HG03575 (cell line): ENCODE data around the gene TES.

ENCODE experiments used
- ATAC-seq: cut with Tn5 transposase; IDR thresholded peaks from one replicate; pipeline ENCODE4 v1.9.1; 2021; ENCODE audit not compliant: unreplicated experiment, insufficient number of reproducible peaks, low FRiP score; ENCODE audit errors: extremely low read depth

TES gene

DNA sequence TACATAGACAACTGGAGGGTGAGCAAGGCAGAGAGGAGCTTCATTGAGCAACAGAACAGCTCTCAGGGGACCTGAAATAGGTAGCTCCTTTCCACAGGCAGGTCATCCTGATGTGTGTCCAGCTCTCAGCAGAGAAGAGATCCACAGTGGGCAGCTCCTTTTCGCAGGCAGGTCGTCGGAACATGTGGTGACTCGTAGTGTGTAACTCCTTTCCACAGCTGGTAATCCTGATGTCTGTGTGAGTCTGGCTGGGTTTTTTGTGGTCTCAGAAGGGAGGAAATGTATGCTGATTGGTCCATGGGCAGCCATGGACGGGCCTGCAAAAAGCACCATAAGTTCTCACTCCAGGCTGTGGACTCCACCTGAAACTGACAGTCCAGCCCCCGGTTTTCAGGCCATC lies 24.4 kb upstream of the TES start:
- no peak for ATAC-seq

DNA sequence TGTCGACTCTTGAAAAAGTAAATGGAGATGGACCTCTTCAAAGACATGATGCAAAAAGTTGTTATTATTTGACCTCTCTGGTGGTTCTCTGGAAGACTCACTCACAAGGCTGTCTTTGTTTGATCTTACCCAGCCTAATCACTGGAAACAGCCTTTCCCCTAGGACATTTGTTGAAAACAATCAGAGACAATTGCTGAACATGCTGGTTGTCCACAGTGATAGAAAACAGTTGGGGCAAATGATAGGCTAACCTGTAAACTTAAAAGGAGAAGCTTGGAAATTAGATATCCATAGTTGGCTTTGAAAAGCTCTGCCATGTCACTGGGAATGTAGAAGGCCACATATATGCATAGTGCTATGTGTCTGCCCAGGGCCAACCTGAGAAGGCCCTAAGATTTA lies 22.9 kb upstream of the TES start:
- ATAC-seq, result no peak

DNA sequence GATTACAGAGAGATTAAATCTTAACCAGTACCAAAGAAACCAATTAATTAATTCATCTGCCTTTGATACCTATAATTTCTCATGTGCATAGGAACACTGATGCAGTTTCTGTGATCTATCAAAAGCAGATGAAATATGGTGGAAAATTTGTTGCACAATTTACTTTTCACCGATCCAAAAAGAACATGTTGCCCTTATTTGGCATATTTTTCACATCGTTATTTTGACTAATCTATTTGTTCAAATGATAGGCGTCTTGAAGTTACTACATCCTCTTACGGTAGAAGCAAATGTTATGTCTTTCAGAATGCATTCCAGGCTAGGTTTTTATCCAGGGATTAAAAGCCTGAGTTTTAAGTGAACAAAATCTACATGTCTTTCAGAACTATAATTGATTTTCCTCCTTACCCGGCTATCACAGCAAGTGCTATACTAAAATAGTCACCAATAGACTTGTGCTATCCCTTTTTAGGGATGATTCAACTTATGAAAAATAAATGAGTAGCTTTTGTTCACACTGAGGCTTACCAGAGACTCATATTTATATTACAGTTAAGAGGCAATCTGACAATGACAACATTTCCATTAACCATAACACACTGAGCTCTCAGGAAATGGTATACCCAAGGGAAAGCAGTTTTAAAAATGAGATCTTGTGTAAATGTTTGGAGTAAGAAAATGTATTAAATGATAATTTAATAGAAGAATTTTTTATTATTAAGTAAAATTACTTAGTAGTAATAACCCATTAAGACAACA lies 16.8 kb upstream of the TES start:
- ATAC-seq, result no peak

DNA sequence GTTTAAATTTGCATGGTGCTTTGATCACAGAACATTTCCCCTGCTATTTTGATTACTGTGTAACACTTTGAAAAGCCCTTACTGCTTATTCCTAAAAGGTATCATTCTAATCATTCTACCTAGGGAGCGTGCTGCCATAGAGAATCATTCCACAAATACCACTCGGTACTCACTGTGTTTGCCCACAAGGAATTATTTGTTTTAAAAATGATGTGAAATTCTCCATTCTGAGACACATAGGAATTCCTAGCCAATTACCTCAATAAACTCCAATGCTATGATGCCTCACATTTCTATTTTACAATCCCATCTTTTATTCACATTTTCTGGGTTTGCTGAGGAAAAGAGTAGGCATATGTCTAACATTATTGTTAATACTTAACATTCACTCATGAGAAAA lies 16.2 kb upstream of the TES start:
- ATAC-seq, result no peak

DNA sequence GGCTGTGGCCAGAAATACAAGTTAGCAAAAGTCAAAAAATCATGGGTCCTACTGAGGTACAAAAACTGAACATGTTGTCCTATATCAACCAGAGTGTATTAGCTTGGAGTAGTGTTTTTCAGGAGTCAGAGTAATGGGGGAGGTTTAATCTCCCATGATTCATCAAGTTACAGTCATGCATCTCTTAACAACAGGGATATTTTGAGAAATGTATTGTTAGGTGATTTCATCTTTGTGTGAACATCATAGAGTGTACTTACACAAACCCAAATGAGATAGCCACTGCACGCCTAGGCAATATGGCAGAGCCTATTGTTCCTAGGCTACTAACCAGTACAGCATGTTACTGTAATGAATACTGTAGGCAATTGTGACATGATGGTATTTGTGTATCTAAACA lies 14.9 kb upstream of the TES start:
- no peak for ATAC-seq

DNA sequence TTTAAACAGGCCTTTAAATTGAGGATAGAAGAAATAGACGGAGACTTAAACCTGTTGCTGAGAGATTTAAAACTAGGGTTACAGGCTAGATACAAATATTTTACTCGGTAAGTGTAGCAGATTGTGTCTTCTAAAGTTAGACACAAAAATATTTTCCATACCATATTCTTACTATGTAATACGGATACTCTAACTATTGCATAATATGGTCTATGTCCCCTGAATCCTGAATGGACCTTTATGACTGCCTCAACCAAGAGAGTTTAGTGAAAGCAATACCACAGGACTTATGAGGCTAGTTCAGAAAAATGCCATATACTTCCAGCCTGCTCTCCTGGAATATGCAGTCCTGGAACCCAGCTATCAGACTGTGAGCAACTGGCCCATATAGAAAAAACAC lies 13.4 kb upstream of the TES start:
- no peak for ATAC-seq

DNA sequence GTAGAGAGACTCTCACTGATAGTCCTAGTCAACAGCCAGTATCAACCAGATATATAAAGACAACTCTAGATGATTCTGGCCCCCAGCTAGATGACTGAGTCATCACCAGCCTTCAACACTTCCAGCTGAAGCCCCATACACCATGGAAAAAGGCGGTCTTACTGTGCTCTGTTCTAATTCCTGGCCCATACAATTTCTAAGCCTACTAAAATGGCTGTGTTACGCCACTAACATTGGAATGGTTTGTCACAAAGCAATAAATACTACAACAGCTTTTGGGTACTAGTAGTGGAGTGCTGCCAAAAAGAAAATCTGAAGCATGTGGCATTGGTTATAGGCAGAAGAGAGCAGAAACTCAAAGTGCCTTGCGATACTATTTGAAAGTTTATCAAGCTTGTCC lies 13.0 kb upstream of the TES start:
- ATAC-seq, result no peak

DNA sequence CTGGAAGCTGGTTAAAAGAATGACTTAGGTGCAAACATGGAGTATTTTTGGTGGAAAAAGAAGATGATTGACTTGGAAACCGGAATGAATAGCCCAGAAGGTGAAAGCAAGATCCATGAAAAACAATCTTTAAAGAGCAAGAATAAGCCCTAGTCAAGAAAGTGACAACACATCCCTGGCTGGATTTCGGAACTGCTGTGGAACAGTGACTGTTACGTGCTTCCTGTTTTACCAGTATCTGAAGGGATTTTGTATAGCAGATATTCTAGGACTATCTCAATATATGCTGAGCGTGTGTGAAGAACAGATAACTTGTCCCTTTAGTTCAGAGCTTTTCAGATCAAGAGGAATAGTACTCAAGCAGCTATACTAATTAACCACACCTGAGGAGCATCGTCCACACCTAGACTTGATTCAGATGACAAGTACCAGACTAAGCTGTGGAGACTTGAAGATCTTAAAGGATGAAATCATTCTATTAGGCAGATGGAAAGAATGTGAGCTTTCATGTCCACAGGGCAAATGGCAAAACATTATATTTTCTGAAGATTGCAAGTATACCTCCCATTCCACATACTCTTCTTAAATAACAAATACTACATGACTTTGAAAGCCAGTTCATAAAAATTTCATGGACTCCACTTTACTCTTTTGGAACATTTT lies 11.5 kb upstream of the TES start:
- ATAC-seq, result no peak

DNA sequence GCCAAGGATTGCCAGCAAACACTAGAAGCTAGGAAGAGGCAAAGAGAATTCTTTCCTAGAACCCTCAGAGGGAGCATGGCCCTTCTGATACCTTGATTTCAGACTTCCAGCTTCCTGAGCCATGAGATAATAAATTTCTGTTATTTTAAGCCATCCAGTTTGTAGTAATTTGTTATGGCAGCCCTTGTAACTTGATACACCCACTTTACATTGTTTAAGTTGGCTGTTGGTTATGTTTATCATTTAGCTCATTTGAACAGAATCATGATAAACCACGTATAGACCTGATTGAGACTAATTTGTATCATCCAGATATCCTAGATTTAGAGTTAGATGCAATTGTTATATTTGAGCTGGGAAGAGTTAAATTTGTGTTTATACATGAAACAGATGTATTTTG lies 9.4 kb upstream of the TES start:
- no peak for ATAC-seq

DNA sequence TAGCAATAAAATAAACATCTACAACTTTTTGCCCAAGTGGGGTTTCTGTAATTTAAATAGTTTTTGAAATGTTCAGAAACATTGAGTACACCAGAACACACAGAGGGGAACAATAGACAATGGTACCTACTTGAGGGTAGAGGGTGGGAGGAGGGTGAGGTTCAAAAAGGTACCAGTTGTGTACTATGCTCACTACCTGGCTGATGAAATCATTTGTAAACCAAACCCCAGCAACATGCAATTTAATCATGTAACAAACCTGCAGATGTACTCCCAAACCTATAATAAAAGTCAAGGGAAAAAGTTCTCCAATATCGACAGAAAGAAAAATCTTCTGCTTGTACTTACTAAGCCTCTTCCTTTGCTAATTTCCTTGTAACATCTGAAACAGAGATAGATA lies 4.2 kb upstream of the TES start:
- no peak for ATAC-seq

DNA sequence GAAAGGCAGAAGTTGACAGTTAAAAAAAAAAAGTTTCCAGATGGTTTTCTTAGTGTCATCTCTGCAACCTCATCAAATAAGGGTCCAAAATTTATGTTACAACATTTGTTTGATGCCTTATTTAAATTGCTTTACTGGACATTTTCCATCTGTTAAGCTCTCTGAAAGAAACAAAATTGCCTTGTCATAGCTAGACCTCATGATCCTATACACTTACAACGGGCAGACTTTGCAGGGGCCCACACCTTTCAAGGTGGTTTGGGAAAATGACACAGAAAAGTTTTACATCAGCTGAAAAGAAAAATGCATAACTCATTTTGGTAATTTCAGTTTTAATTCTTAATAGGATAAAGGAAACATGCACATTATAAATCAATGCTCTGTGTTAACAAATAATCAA lies 1.4 kb upstream of the TES start:
- ATAC-seq, result no peak

DNA sequence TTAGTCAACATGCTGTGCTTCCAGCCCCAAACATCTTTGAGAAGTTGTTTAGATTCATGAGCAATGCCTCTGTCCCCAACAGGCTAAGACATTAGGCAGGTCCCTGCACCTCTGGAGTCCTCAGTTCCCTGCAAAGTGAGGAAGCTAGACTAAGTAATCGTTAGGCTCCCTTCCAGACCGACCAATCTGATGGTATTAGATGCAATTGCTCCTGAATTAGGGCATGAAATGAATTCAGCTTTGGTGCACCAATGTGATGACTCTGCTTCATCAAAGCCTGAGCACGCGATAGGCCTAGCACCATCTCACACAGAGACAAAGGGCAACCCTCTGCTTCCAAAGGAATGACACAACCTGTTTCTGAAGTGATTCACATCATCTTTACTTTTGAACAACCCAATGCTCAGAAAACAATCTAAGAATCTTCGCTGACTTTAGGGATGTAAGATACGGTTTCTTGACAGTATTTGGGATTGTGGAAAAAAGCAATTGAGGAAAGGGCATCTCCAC lies 723 bp upstream of the TES start:
- ATAC-seq, result no peak

DNA sequence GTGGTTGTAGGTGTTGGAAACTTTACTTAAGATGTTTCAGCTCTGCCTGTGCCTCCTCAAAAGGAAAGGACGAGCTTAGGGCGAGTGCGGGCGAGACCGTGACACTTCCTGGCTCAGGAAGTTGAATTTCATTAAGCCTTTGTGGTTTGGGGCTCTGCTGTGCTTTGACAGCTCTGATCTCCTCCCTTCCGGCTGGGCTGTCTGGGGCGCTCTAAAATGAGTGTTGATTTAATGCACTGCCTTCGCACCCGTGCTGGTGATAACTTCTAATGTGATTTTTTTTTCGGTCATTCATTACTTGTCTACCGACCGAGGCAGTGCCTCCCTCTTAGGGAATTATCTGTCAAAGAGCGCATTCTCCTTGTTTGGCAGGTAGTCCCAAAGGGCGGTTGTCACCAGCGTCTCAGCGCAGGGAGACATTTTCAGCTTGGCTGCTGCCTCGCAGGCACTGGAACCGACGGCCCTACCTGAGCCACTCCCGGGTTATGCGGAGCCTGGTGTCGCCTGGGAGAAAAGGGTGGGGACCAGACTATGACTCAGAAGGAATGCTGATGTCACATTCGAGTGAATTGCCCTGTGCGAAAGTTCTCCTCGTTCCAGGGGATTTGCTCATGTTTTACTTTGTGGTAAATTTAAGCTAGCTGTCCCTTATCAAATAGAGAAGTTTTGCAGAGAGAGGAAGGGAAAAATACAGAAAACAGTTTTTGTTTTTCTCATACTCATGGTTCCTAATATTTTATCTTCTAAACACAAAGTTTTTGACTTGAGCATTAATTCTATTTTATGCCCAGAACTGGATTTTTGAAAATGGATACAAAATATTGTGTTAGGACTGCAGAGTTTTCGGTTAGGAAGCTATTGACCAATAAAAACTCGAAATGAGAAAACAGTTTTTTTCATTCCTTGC lies 920 bp downstream of the TES start:
- ATAC-seq, result peak; percentile 67

DNA sequence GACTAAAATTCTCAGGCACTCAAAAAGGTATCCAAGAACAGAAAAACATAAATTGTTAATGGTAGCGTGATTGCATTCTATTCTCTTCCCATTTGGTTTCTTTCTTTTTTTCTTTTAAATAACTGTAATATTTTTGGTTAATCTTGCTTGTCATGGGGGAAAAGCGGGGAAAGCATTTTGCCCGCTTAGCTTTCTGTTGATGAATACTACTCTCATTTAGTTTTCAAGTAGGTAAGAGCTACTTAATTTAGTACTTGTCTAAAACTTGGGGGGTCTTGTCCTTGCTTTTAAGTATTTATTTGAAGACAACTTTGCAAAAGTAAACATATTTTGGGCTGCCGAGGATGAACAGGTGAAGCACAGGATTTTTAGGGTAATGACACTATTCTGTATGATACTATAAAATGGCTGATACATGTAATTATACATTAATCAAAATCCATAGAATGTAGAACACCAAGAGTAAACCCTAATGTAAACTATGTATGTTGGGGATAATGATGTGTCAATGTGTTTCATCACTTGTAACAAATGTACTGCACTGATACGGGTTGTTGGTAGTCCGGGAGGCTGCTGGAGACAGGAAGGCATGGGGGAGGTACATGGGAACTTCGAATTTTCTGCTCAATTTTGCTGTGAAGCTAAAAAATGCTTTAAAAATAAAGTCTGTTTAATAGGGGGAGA lies 1.7 kb downstream of the TES start:
- ATAC-seq, result no peak

DNA sequence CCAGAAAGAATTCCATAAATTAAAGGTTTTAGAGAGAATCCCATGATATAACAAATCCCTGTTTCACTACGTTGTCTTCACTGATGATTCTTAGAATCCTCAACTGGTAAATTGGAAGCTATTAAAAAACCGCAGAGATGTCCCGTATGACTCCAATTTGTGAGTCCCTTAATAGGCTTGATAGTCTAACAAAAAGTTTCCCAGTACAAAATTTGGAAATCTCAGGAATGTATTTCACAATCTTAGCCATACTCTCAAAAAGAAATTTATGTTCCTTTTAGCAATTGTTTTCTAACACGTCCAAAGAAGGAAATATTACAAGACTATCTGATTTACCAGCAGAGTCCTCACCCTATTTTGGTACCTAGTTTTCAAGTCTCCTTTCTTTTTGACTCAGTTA lies 2.5 kb downstream of the TES start:
- no peak for ATAC-seq

DNA sequence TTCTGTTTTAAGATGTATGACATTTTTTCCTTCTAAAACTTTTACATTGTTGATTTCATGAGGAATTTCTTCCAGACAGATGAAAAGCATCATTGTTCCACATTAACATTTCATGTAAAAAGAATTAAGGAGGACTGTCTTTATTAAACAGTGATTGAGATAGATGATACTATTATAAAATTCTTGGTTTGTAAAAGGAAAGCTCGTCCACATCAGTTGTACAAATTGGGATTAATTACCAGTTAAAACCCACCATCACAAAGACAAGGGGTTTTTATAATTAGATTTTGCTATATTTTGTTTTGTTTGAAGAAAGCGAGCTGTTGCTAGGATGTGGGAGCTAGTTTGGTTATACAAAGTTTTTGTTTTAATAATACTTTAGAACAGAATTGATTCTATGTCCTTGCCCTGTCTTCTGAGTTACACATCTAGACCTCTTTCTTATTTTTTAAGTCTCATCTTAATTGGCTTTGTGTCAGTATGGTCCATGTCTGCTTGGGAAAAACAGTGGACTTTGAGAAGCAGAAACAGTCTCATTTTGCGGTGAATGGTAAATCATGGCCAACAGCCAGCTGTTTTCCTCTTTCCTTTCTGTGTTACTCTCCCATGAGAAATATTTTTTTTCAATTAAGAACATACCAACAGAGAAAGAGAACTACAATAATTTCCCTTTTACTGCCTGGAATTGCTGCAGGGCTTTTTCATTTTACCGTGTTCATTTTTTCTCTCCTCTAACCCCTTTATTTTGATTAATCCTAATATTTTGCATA lies 3.2 kb downstream of the TES start:
- no peak for ATAC-seq

DNA sequence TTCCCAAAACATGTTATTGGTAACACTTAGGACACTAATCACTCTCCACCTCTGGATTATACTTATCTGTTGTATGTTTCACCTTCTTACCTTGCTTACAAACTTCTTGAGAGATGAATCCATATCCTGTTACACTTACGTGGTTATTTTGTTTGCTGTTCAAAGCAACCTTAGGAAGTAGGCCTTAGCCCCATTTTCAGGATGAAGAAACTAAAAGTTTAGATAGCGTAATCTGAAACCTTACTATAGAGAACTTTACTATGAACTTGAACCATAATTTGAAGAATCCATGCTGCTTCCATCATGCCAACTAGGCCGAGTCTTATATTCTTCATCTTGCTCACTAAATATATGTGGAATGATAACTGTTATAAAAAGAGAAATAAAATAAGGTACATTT lies 4.6 kb downstream of the TES start:
- ATAC-seq, result no peak

DNA sequence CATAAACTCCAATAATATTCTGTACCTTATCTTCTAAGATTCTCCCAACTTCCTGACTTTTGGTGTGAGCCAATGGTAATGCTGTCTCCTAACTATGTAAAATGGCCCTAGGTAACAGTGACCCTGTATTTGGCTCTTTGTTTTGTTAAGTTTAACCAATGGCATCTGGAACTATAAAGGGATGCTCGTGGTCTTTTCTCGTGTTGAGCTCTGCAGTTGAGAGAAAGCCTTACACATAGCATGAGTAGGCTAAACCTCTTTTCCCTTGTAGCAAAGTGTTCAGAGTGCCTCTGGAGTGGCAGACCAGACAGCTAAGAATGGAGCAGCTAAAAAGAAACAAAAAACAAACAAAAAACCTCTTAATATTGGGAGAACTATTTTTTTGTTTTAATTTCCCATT lies 5.2 kb downstream of the TES start:
- ATAC-seq, result no peak
